DND-41 (cell line): ENCODE measurements around the gene SNRNP200.
A peak's percentile ranks its signal among the peaks of the same experiment; 100 is the strongest.

ENCODE experiments used
- ATAC-seq: fragments of 200-7000 bp; cut with Tn5 transposase; 3 replicates; pipeline ENCODE4 v1.9.1; 2021; ENCODE audit warnings: low read depth; ENCODE audit not compliant: insufficient read depth
- DNase-seq: peaks from one replicate; pipeline ENCODE4 v3.0.0-alpha.2; 2020
- H2AFZ ChIP-seq: 2 replicates; pipeline ENCODE4 v1.6.0; 2012; ENCODE audit warnings: low read depth, low read length
- H3K27ac ChIP-seq: 2 replicates; pipeline ENCODE4 v1.5.1; 2012; ENCODE audit warnings: low read length, inconsistent platforms
- H3K27me3 ChIP-seq: fragments of 200-600 bp; sonication (generic); 2 replicates; pipeline ENCODE4 v1.6.0; 2012; ENCODE audit warnings: low read length, mild to moderate bottlenecking, inconsistent platforms; ENCODE audit not compliant: insufficient read depth, poor library complexity
- H3K36me3 ChIP-seq: 2 replicates; pipeline ENCODE4 v1.5.1; 2012; ENCODE audit warnings: low read length, inconsistent platforms; ENCODE audit not compliant: insufficient read depth
- H3K4me1 ChIP-seq: 2 replicates; pipeline ENCODE4 v1.5.1; 2012; ENCODE audit warnings: mild to moderate bottlenecking, low read length; ENCODE audit not compliant: insufficient read depth
- H3K4me2 ChIP-seq: 2 replicates; pipeline ENCODE4 v1.6.0; 2012; ENCODE audit warnings: mild to moderate bottlenecking, moderate library complexity, low read length, inconsistent platforms; ENCODE audit not compliant: insufficient read depth
- H3K4me3 ChIP-seq, 2 experiments: fragments of 200-600 bp in 1 of 2; shearing (Covaris generic) in 1 of 2; 2 replicates each; pipeline ENCODE4 v1.5.1; 2012 to 2016; ENCODE audit warnings: inconsistent platforms in 2 of 2, low read length in 2 of 2, mild to moderate bottlenecking in 2 of 2, low read depth in 1 of 2, moderate library complexity in 1 of 2
- H3K79me2 ChIP-seq: 2 replicates; pipeline ENCODE4 v1.6.0; 2012; ENCODE audit warnings: low read length, inconsistent platforms; ENCODE audit not compliant: insufficient read depth
- H3K9ac ChIP-seq: 2 replicates; pipeline ENCODE4 v1.6.0; 2012; ENCODE audit warnings: low read depth, mild to moderate bottlenecking, inconsistent platforms, low read length, moderate library complexity
- H3K9me3 ChIP-seq: 2 replicates; pipeline ENCODE4 v1.5.1; 2012; ENCODE audit warnings: low read length, moderate library complexity, mild to moderate bottlenecking, inconsistent platforms; ENCODE audit not compliant: insufficient read depth, severe bottlenecking
- H4K20me1 ChIP-seq: 2 replicates; pipeline ENCODE4 v1.6.0; 2012; ENCODE audit warnings: low read length; ENCODE audit not compliant: insufficient read depth
- CTCF ChIP-seq: IDR thresholded peaks from 2 replicates; pipeline ENCODE4 v1.5.1; 2012; ENCODE audit warnings: borderline replicate concordance, low read length, moderate library complexity, mild to moderate bottlenecking; ENCODE audit not compliant: poor library complexity, severe bottlenecking; ENCODE audit errors: extremely low read depth
- EZH2 ChIP-seq: IDR thresholded peaks from 3 replicates; pipeline ENCODE4 v1.6.1; 2012; ENCODE audit warnings: borderline replicate concordance, low read depth, mild to moderate bottlenecking, moderate library complexity, low read length, inconsistent platforms; ENCODE audit not compliant: severe bottlenecking

SNRNP200 gene

GRCh38 chr2:96326990-96327820 is 21.9 kb upstream of the SNRNP200 start:
- H3K9ac ChIP-seq: 0 out of 2 replicates have a peak overlapping the region, but pooled peaks have one; percentile 69

GRCh38 chr2:96326564-96326963 is 21.2 kb upstream of the SNRNP200 start:
- no peak for DNase-seq
- peaks cover 55% of the 10 kb centered on the region for H3K4me1 ChIP-seq
- H4K20me1 ChIP-seq: peaks cover 13% of the 10 kb centered on the region; the same call in 1 of the 2 replicates
- H2AFZ ChIP-seq: no peak overlapping the region
- H3K4me3 ChIP-seq: peak overlapping the region in 1 of 2 experiments; percentile 74; a peak in 2 of 4 replicates
- peak overlapping the region; percentile 69 for H3K9ac ChIP-seq
- peaks cover 11% of the 10 kb centered on the region for H3K27me3 ChIP-seq
- H3K36me3 ChIP-seq: peaks cover 37% of the 10 kb centered on the region
- peak overlapping the region; percentile 66; the same call in 1 of the 2 replicates for H3K27ac ChIP-seq
- H3K4me2 ChIP-seq: peak overlapping the region; percentile 85
- ATAC-seq: no peak
- H3K79me2 ChIP-seq: peaks cover 36% of the 10 kb centered on the region
- TF ChIP-seq CTCF: no peak
- TF ChIP-seq EZH2: no peak
- no peaks in the 10 kb centered on the region for H3K9me3 ChIP-seq

More at GRCh38 chr2:96326990-96327820, 21.9 kb upstream of the SNRNP200 start:
- no peaks in the 10 kb centered on the region for H3K9me3 ChIP-seq
- peaks cover 49% of the 10 kb centered on the region for H3K4me1 ChIP-seq
- no peak overlapping the region for H3K27ac ChIP-seq
- TF ChIP-seq CTCF (no peak), EZH2 (no peak)
- DNase-seq (no peak), ATAC-seq (no peak)
- no peak overlapping the region for H2AFZ ChIP-seq
- peaks cover 13% of the 10 kb centered on the region; the same call in 1 of the 2 replicates for H4K20me1 ChIP-seq
- peaks cover 37% of the 10 kb centered on the region for H3K36me3 ChIP-seq
- H3K4me2 ChIP-seq: peak overlapping the region; percentile 85
- H3K79me2 ChIP-seq: peaks cover 36% of the 10 kb centered on the region
- H3K27me3 ChIP-seq: peaks cover 6% of the 10 kb centered on the region
- H3K4me3 ChIP-seq: no peak overlapping the region

- Histone ChIP-seq H3K79me2 (peaks cover 36% of the 10 kb centered on the region), H3K27me3 (peaks cover 18% of the 10 kb centered on the region), H3K4me1 (peaks cover 62% of the 10 kb centered on the region), H4K20me1 (peaks cover 13% of the 10 kb centered on the region; the same call in 1 of the 2 replicates), H2AFZ (peak overlapping the region; percentile 93), H3K9ac (peak overlapping the region; percentile 69), H3K4me2 (peak overlapping the region; percentile 85), H3K36me3 (peaks cover 37% of the 10 kb centered on the region), H3K9me3 (no peaks in the 10 kb centered on the region), H3K4me3 (peak overlapping the region; percentile 45 to 74; a peak in 3 of 4 replicates), H3K27ac (peak overlapping the region; percentile 66)
- peak; percentile 59 for ATAC-seq
- TF ChIP-seq EZH2 (no peak), CTCF (no peak)
- DNase-seq: peak; percentile 60
Measured at GRCh38 chr2:96325884-96326255, 20.5 kb upstream of the SNRNP200 start.
